ES-I3 (cell line): ENCODE results near the gene MT1A.

Experiments
- H3K36me3 ChIP-seq: 2 replicates; pipeline ENCODE4 v1.6.1; 2013; ENCODE audit warnings: mild to moderate bottlenecking, low read length, control low read depth, moderate library complexity; ENCODE audit not compliant: insufficient read depth
- H3K4me1 ChIP-seq: 2 replicates; pipeline ENCODE4 v1.6.1; 2013; ENCODE audit warnings: mild to moderate bottlenecking, control low read depth, low read length; ENCODE audit not compliant: insufficient read depth
- H3K9ac ChIP-seq: 2 replicates; pipeline ENCODE4 v1.6.1; 2013; ENCODE audit warnings: low read depth, mild to moderate bottlenecking, low read length, moderate library complexity
- H3K9me3 ChIP-seq: 2 replicates; pipeline ENCODE4 v1.6.1; 2013; ENCODE audit warnings: mild to moderate bottlenecking, low read length, moderate library complexity; ENCODE audit not compliant: control insufficient read depth, insufficient read depth

MT1A gene

GRCh38 chr16:56637814-56638750, at the start of gene MT1A:
Gene MT1A (plus strand): TSS chr16:56638666. CDS start chr16:56638739, 73 bp downstream.
- Histone ChIP-seq H3K9ac (peak within 1 kb of the TSS; percentile 39), H3K4me1 (0 out of 2 replicates have a peak, but pooled peaks cover 4% of the 10 kb centered on the region), H3K9me3 (no peaks in the 10 kb centered on the region), H3K36me3 (no peaks in the 10 kb centered on the region)

GRCh38 chr16:56588781-56589140, 49.7 kb upstream of the MT1A start:
- Histone ChIP-seq H3K9ac (peak overlapping the region; percentile 56), H3K9me3 (no peaks in the 10 kb centered on the region; the same call in 1 of the 2 replicates), H3K36me3 (no peaks in the 10 kb centered on the region), H3K4me1 (no peaks in the 10 kb centered on the region; the same call in 1 of the 2 replicates)

GRCh38 chr16:56589141-56590039, 49.1 kb upstream of the MT1A start, which contains the start of gene MT3:
Gene MT3 (plus strand): TSS chr16:56589528. CDS start chr16:56589591, 63 bp downstream.
- no peaks in the 10 kb centered on the region for H3K36me3 ChIP-seq
- no peaks in the 10 kb centered on the region; the same call in 1 of the 2 replicates for H3K4me1 ChIP-seq
- H3K9me3 ChIP-seq = no peaks in the 10 kb centered on the region; the same call in 1 of the 2 replicates
- H3K9ac ChIP-seq = peak within 1 kb of the TSS; percentile 56

- Histone ChIP-seq H3K36me3 (no peaks in the 10 kb centered on the region), H3K9ac (no peak overlapping the region), H3K9me3 (no peaks in the 10 kb centered on the region; the same call in 1 of the 2 replicates), H3K4me1 (no peaks in the 10 kb centered on the region; the same call in 1 of the 2 replicates)
Observed at GRCh38 chr16:56591377-56592060, 46.9 kb upstream of the MT1A start.

GRCh38 chr16:56593573-56594291, 44.7 kb upstream of the MT1A start:
- H3K9me3 ChIP-seq = no peaks in the 10 kb centered on the region; the same call in 1 of the 2 replicates
- H3K36me3 ChIP-seq = no peaks in the 10 kb centered on the region
- no peaks in the 10 kb centered on the region; the same call in 1 of the 2 replicates for H3K4me1 ChIP-seq
- H3K9ac ChIP-seq = no peak overlapping the region

GRCh38 chr16:56594292-56594619, 44.2 kb upstream of the MT1A start:
- no peaks in the 10 kb centered on the region; the same call in 1 of the 2 replicates for H3K9me3 ChIP-seq
- no peaks in the 10 kb centered on the region for H3K4me1 ChIP-seq
- H3K36me3 ChIP-seq = no peaks in the 10 kb centered on the region
- no peak overlapping the region for H3K9ac ChIP-seq

- H3K9me3 ChIP-seq = no peaks in the 10 kb centered on the region
- H3K36me3 ChIP-seq = no peaks in the 10 kb centered on the region
- H3K4me1 ChIP-seq = no peaks in the 10 kb centered on the region
- no peak overlapping the region for H3K9ac ChIP-seq
Observed at GRCh38 chr16:56600398-56600999, 38.0 kb upstream of the MT1A start.

GRCh38 chr16:56601325-56601724, 37.1 kb upstream of the MT1A start:
- Histone ChIP-seq H3K36me3 (no peaks in the 10 kb centered on the region), H3K9ac (no peak overlapping the region), H3K4me1 (no peaks in the 10 kb centered on the region), H3K9me3 (no peaks in the 10 kb centered on the region)

- Histone ChIP-seq H3K36me3 (no peaks in the 10 kb centered on the region), H3K4me1 (peaks cover 16% of the 10 kb centered on the region), H3K9ac (no peak overlapping the region), H3K9me3 (no peaks in the 10 kb centered on the region)
Observed at GRCh38 chr16:56603589-56603988, 34.9 kb upstream of the MT1A start.

GRCh38 chr16:56604966-56605365, 33.5 kb upstream of the MT1A start:
- Histone ChIP-seq H3K4me1 (peaks cover 23% of the 10 kb centered on the region), H3K9ac (no peak overlapping the region)

GRCh38 chr16:56605475-56605874, 33.0 kb upstream of the MT1A start:
- no peak overlapping the region for H3K9ac ChIP-seq
- no peaks in the 10 kb centered on the region for H3K9me3 ChIP-seq
- H3K36me3 ChIP-seq = no peaks in the 10 kb centered on the region
- H3K4me1 ChIP-seq = peaks cover 28% of the 10 kb centered on the region

More at GRCh38 chr16:56604966-56605365, 33.5 kb upstream of the MT1A start:
- no peaks in the 10 kb centered on the region for H3K36me3 ChIP-seq
- no peaks in the 10 kb centered on the region for H3K9me3 ChIP-seq

- Histone ChIP-seq H3K36me3 (no peaks in the 10 kb centered on the region), H3K9me3 (no peaks in the 10 kb centered on the region), H3K4me1 (peaks cover 30% of the 10 kb centered on the region), H3K9ac (no peak overlapping the region)
Observed at GRCh38 chr16:56606071-56606475, 32.4 kb upstream of the MT1A start.

- no peak overlapping the region for H3K9ac ChIP-seq
- H3K9me3 ChIP-seq = no peaks in the 10 kb centered on the region
- H3K4me1 ChIP-seq = peaks cover 30% of the 10 kb centered on the region
- no peaks in the 10 kb centered on the region for H3K36me3 ChIP-seq
Observed at GRCh38 chr16:56606476-56607108, 31.9 kb upstream of the MT1A start.
